ENCODE measurements around the gene UBE2V1. TPM values are rescaled to one million over a fixed set of nuclear protein-coding genes. Genes with fewer than 3 reads are reported as not detected.
A peak's percentile ranks its signal among the peaks of the same experiment; 100 is the strongest.

Gene UBE2V1
- polyA plus RNA-seq, 3 donors, result 62.2 to 95.5 (median 71.1) TPM

DNA sequence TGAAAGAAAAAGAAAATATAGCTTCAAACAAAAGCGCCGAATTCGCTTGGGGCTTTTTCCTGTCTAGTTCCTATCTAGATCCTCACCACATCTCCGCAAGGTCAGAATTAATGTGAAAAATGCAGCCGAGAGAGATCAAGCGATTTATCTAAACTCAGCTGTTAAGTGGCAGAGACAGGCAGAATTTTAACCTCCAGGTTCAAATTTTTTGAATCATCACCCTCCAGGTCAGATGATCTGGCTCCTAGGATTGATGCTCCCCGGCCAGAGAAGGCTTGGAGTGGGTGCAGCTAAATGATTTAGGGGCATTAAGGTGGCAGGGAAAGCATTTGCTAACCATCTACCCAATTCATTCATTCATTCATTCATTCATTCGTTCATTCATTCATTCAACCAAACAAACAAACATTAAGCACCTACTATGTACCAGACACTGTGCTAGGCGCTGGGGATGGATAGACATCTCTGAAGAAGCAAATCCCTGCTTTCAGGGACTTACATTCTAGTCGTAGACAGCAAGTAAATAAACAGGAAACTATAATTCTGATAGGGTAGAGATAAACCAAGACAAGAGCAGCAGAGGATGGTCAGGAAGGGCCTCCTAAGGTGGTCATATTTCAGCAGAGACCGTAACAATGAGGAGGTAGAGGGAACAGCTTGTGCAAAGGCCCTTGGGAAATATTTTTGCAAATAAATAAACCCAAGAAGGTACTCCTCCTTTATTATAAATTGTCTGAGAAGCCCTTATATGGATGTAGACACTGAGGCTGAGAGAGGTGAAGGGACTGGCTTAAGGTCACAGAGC, 672 bp upstream of the UBE2V1 start:
- peaks cover 3 to 6% of the 10 kb centered on the region in 2 donors for H3K36me3 Mint-ChIP-seq
- Histone ChIP-seq H3K27me3 (ENCODE audit: control insufficient read depth in 2 of 2, insufficient read depth in 2 of 2, low read length in 2 of 2) (no peaks in the 10 kb centered on the region), H4K20me1 (ENCODE audit: insufficient read depth, low read length) (peaks cover 40% of the 10 kb centered on the region), H3K4me3 (replicated peaks in 1 of 3; ENCODE audit: low read depth in 2 of 3, low read length in 3 of 3) (peak overlapping the region; percentile 84 to 95 (median 91)), H3K79me2 (ENCODE audit: insufficient read depth, low read length) (peaks cover 63% of the 10 kb centered on the region), H2AFZ (ENCODE audit: insufficient read depth, low read depth, low read length, poor library complexity, severe bottlenecking) (peak overlapping the region; percentile 77), H3K4me1 (ENCODE audit: control insufficient read depth in 1 of 2, insufficient read depth in 2 of 2, low read length in 2 of 2) (peaks cover 52 to 67% of the 10 kb centered on the region in 2 donors), H3K4me2 (replicated peaks; ENCODE audit: extremely low read depth, low read length, poor library complexity, severe bottlenecking) (peak overlapping the region; percentile 95), H3K9me3 (replicated peaks in 1 of 2; ENCODE audit: control insufficient read depth in 1 of 2, insufficient read depth in 1 of 2, low read length in 2 of 2) (no peaks in the 10 kb centered on the region), H3K9ac (ENCODE audit: insufficient read depth, low read length, poor library complexity, severe bottlenecking) (peak overlapping the region; percentile 98), H3K27ac (ENCODE audit: low read depth in 1 of 2, low read length in 2 of 2) (peak overlapping the region; percentile 83 to 93), H3K36me3 (replicated peaks in 1 of 2; ENCODE audit: control insufficient read depth in 1 of 2, insufficient read depth in 2 of 2, low read length in 2 of 2) (peaks cover 0 to 5% of the 10 kb centered on the region in 2 donors)
- intact Hi-C loops (cut with micrococcal nuclease), result loop anchor here (10.0 kb wide), 3 partner anchors 171 to 361 kb away; no protein-coding TSS in a partner anchor
- H3K27me3 Mint-ChIP-seq (ENCODE audit: low read depth in 3 of 3), result peaks cover 0 to 2% (median under 1%) of the 10 kb centered on the region in 3 donors
- H3K27ac Mint-ChIP-seq, result peak overlapping the region; percentile 95 to 99 (median 98)
- TF ChIP-seq, protein P1, sequence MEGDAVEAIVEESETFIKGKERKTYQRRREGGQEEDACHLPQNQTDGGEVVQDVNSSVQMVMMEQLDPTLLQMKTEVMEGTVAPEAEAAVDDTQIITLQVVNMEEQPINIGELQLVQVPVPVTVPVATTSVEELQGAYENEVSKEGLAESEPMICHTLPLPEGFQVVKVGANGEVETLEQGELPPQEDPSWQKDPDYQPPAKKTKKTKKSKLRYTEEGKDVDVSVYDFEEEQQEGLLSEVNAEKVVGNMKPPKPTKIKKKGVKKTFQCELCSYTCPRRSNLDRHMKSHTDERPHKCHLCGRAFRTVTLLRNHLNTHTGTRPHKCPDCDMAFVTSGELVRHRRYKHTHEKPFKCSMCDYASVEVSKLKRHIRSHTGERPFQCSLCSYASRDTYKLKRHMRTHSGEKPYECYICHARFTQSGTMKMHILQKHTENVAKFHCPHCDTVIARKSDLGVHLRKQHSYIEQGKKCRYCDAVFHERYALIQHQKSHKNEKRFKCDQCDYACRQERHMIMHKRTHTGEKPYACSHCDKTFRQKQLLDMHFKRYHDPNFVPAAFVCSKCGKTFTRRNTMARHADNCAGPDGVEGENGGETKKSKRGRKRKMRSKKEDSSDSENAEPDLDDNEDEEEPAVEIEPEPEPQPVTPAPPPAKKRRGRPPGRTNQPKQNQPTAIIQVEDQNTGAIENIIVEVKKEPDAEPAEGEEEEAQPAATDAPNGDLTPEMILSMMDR (IDR thresholded peaks at IDR 0.05), result no peak
- H3K9me3 Mint-ChIP-seq, result no peaks in the 10 kb centered on the region
- no peak for DNase-seq
- peaks cover 64% of the 10 kb centered on the region for H3K4me1 Mint-ChIP-seq
- peak overlapping the region; percentile 99 for H3K4me3 Mint-ChIP-seq
- 0% methylated on average over 1 of the region's 11 CpGs for WGBS (ENCODE audit: insufficient coverage)

DNA sequence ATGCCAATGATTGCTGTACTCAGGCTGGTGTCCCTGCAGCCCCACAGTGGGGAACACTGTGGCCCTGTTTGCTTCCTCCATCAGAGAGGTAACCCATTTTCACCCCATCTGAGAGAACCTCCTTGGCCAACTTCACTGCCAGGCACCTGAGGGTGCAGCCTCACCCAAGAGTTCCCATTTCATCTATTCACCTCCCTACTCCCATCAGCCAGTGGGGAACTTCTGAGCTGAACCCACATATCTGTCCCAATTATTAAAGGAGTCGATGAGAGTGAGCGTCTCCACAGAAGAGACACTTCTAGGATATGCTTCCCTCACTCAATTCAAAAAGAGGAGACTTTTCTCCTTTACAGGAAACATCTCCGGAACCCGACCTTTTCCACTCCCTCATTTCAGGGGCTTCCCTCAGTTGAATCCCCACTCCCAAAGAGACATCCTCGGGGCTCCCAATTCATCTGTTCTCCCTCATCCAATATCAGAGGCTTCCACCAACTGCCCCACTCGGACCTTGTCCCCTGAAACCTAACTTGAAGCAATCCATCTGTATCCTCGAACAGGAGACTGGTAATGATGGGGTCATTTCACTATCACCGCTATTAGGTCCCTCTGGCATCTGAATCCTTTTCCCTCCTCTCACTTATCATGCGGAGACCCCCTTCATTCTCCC, 988 bp downstream of the UBE2V1 start:
- no peak for DNase-seq
- peaks cover 0 to 3% (median 0%) of the 10 kb centered on the region in 3 donors for H3K27me3 Mint-ChIP-seq (ENCODE audit: low read depth in 3 of 3)

More for the DNA sequence above, 988 bp downstream of the UBE2V1 start:
- TF ChIP-seq, protein P1 (IDR thresholded peaks at IDR 0.05), result no peak
- Histone ChIP-seq H3K79me2 (ENCODE audit: insufficient read depth, low read length) (peaks cover 80% of the 10 kb centered on the region), H3K4me1 (ENCODE audit: control insufficient read depth in 1 of 2, insufficient read depth in 2 of 2, low read length in 2 of 2) (peaks cover 52 to 67% of the 10 kb centered on the region in 2 donors), H4K20me1 (ENCODE audit: insufficient read depth, low read length) (peaks cover 57% of the 10 kb centered on the region), H3K27me3 (ENCODE audit: control insufficient read depth in 2 of 2, insufficient read depth in 2 of 2, low read length in 2 of 2) (no peaks in the 10 kb centered on the region), H3K4me2 (replicated peaks; ENCODE audit: extremely low read depth, low read length, poor library complexity, severe bottlenecking) (peak overlapping the region; percentile 95), H3K27ac (ENCODE audit: low read depth in 1 of 2, low read length in 2 of 2) (peak overlapping the region; percentile 83 to 93), H3K9ac (ENCODE audit: insufficient read depth, low read length, poor library complexity, severe bottlenecking) (peak overlapping the region; percentile 98), H3K36me3 (replicated peaks in 1 of 2; ENCODE audit: control insufficient read depth in 1 of 2, insufficient read depth in 2 of 2, low read length in 2 of 2) (peaks cover 0 to 22% of the 10 kb centered on the region in 2 donors), H3K9me3 (replicated peaks in 1 of 2; ENCODE audit: control insufficient read depth in 1 of 2, insufficient read depth in 1 of 2, low read length in 2 of 2) (no peaks in the 10 kb centered on the region), H2AFZ (ENCODE audit: insufficient read depth, low read depth, low read length, poor library complexity, severe bottlenecking) (peak overlapping the region; percentile 77), H3K4me3 (replicated peaks in 1 of 3; ENCODE audit: low read depth in 2 of 3, low read length in 3 of 3) (peak overlapping the region; percentile 84 to 95 (median 91))
- peaks cover 76% of the 10 kb centered on the region for H3K4me1 Mint-ChIP-seq
- intact Hi-C loops (cut with micrococcal nuclease), result loop anchor here (10.0 kb wide), 3 partner anchors 173 to 363 kb away; no protein-coding TSS in a partner anchor
- H3K9me3 Mint-ChIP-seq, result no peaks in the 10 kb centered on the region
- peak overlapping the region; percentile 99 for H3K4me3 Mint-ChIP-seq
- 20% methylated on average over 7 of the region's 9 CpGs for WGBS (ENCODE audit: insufficient coverage)
- H3K27ac Mint-ChIP-seq, result peak overlapping the region; percentile 90 to 99 (median 97)
- peaks cover 10 to 17% of the 10 kb centered on the region in 2 donors for H3K36me3 Mint-ChIP-seq
